KMS-11 (cell line): Measurements from ENCODE around the gene SENP6.

Source experiments
- H2AFZ ChIP-seq: fragments of 200-600 bp; sonication (generic); 2 replicates; pipeline ENCODE4 v1.6.1; 2016; ENCODE audit warnings: antibody characterized with exemption, mixed run types, low read depth
- H3K27ac ChIP-seq: fragments of 200-600 bp; sonication (generic); 2 replicates; pipeline ENCODE4 v1.6.1; 2016; ENCODE audit warnings: mild to moderate bottlenecking, mixed run types
- H3K27me3 ChIP-seq: fragments of 200-600 bp; sonication (generic); 2 replicates; pipeline ENCODE4 v1.6.1; 2017; ENCODE audit warnings: mild to moderate bottlenecking, low read depth, mixed run types, moderate library complexity; ENCODE audit not compliant: insufficient read depth
- H3K36me3 ChIP-seq: fragments of 200-600 bp; sonication (generic); 2 replicates; pipeline ENCODE4 v1.6.1; 2017; ENCODE audit warnings: mild to moderate bottlenecking, mixed run types; ENCODE audit not compliant: insufficient read depth
- H3K4me1 ChIP-seq: fragments of 200-600 bp; sonication (generic); 2 replicates; pipeline ENCODE4 v1.6.1; 2016; ENCODE audit warnings: mild to moderate bottlenecking, low read depth, mixed run types; ENCODE audit not compliant: poor library complexity, severe bottlenecking
- H3K4me2 ChIP-seq: fragments of 200-600 bp; sonication (generic); 2 replicates; pipeline ENCODE4 v1.7.0; 2016; ENCODE audit warnings: mild to moderate bottlenecking, mixed run types
- H3K4me3 ChIP-seq: fragments of 200-600 bp; sonication (generic); IDR thresholded peaks from 2 replicates; pipeline ENCODE4 v1.6.1; 2017; ENCODE audit warnings: low read depth, low read length, mixed read lengths; ENCODE audit not compliant: insufficient read depth
- H3K79me2 ChIP-seq: fragments of 200-600 bp; sonication (generic); 2 replicates; pipeline ENCODE4 v1.6.1; 2016; ENCODE audit warnings: low read depth, mixed run types; ENCODE audit not compliant: insufficient read depth
- H3K9ac ChIP-seq: fragments of 200-600 bp; sonication (generic); 2 replicates; pipeline ENCODE4 v1.6.1; 2016; ENCODE audit warnings: mild to moderate bottlenecking, mixed run types
- H4K20me1 ChIP-seq: fragments of 200-600 bp; sonication (generic); 2 replicates; pipeline ENCODE4 v1.6.1; 2016; ENCODE audit warnings: mild to moderate bottlenecking, mixed run types; ENCODE audit not compliant: insufficient read depth
- CTCF ChIP-seq: fragments of 200-600 bp; sonication (generic); conservative IDR thresholded peaks from 2 replicates; pipeline ENCODE4 v1.6.1; 2017; ENCODE audit warnings: low read depth, mild to moderate bottlenecking, antibody characterized with exemption, low read length, moderate library complexity, mixed read lengths

The SENP6 gene

GRCh38 chr6:75656479-75656878, 54.8 kb downstream of the SENP6 start:
- Histone ChIP-seq H3K9ac (no peak overlapping the region), H3K27me3 (no peaks in the 10 kb centered on the region), H3K4me3 (no peak overlapping the region), H3K27ac (no peak overlapping the region), H3K36me3 (no peaks in the 10 kb centered on the region), H4K20me1 (no peaks in the 10 kb centered on the region; the same call in 1 of the 2 replicates), H3K79me2 (no peaks in the 10 kb centered on the region), H3K4me2 (no peak overlapping the region), H2AFZ (no peak overlapping the region), H3K4me1 (no peaks in the 10 kb centered on the region)
- no peak for TF ChIP-seq CTCF

GRCh38 chr6:75657327-75657726, 55.6 kb downstream of the SENP6 start:
- H3K79me2 ChIP-seq, result no peaks in the 10 kb centered on the region
- H3K9ac ChIP-seq, result no peak overlapping the region
- H3K4me3 ChIP-seq, result no peak overlapping the region
- H3K4me1 ChIP-seq, result no peaks in the 10 kb centered on the region
- no peak overlapping the region for H2AFZ ChIP-seq
- H3K4me2 ChIP-seq, result no peak overlapping the region
- no peaks in the 10 kb centered on the region for H3K36me3 ChIP-seq
- no peaks in the 10 kb centered on the region; the same call in 1 of the 2 replicates for H4K20me1 ChIP-seq
- no peak for TF ChIP-seq CTCF
- H3K27me3 ChIP-seq, result no peaks in the 10 kb centered on the region
- H3K27ac ChIP-seq, result no peak overlapping the region

GRCh38 chr6:75666592-75666991, 64.9 kb downstream of the SENP6 start:
- H3K4me3 ChIP-seq, result no peak overlapping the region
- no peak overlapping the region for H3K4me2 ChIP-seq
- no peaks in the 10 kb centered on the region for H3K79me2 ChIP-seq
- H3K4me1 ChIP-seq, result no peaks in the 10 kb centered on the region
- no peak overlapping the region for H3K27ac ChIP-seq
- no peaks in the 10 kb centered on the region for H3K27me3 ChIP-seq
- no peak overlapping the region for H3K9ac ChIP-seq
- no peak for TF ChIP-seq CTCF
- no peak overlapping the region for H2AFZ ChIP-seq
- no peaks in the 10 kb centered on the region for H4K20me1 ChIP-seq
- H3K36me3 ChIP-seq, result no peaks in the 10 kb centered on the region; the same call in 1 of the 2 replicates

GRCh38 chr6:75673884-75674283, 72.2 kb downstream of the SENP6 start:
- no peaks in the 10 kb centered on the region for H3K36me3 ChIP-seq
- H3K4me2 ChIP-seq, result no peak overlapping the region
- no peak overlapping the region for H3K9ac ChIP-seq
- H3K79me2 ChIP-seq, result no peaks in the 10 kb centered on the region
- H4K20me1 ChIP-seq, result no peaks in the 10 kb centered on the region
- H2AFZ ChIP-seq, result no peak overlapping the region
- no peaks in the 10 kb centered on the region for H3K27me3 ChIP-seq
- no peak overlapping the region for H3K27ac ChIP-seq
- H3K4me1 ChIP-seq, result no peaks in the 10 kb centered on the region
- no peak for TF ChIP-seq CTCF
- no peak overlapping the region for H3K4me3 ChIP-seq
